AG04449 (cell line): ENCODE data around the gene SEL1L.

Experiments used
- CTCF ChIA-PET: fragments of 350-600 bp; formaldehyde crosslinking; extraction: SDS; loops from one replicate; lab custom pipeline; 2021; ENCODE audit warnings: antibody characterized with exemption; lab: Yijun Ruan, JAX
- POLR2A ChIA-PET: fragments of 400-600, 350-600 bp; formaldehyde crosslinking; extraction: SDS; loops from one replicate; lab custom pipeline; 2020; ENCODE audit warnings: antibody characterized with exemption, inconsistent platforms; lab: Yijun Ruan, JAX
- DNase-seq: peaks from one replicate; pipeline ENCODE4 v3.0.0-alpha.2; 2010; ENCODE audit warnings: low read depth, low spot score
- H3K4me3 ChIP-seq: 2 replicates; pipeline ENCODE4 v1.5.1; 2011; ENCODE audit warnings: low read depth, mild to moderate bottlenecking, control low read depth, low read length
- TF ChIP-seq, protein P1 (sequence below): IDR thresholded peaks from one replicate; pipeline ENCODE4 v1.5.1; 2011; ENCODE audit warnings: mild to moderate bottlenecking, moderate library complexity, low read length, control low read depth, inconsistent platforms; ENCODE audit not compliant: insufficient read depth; ENCODE audit errors: missing control alignments

The SEL1L gene

GRCh38 chr14:81450100-81450531 is 83.5 kb downstream of the SEL1L start:
- no peak for DNase-seq
- TF ChIP-seq, protein P1, sequence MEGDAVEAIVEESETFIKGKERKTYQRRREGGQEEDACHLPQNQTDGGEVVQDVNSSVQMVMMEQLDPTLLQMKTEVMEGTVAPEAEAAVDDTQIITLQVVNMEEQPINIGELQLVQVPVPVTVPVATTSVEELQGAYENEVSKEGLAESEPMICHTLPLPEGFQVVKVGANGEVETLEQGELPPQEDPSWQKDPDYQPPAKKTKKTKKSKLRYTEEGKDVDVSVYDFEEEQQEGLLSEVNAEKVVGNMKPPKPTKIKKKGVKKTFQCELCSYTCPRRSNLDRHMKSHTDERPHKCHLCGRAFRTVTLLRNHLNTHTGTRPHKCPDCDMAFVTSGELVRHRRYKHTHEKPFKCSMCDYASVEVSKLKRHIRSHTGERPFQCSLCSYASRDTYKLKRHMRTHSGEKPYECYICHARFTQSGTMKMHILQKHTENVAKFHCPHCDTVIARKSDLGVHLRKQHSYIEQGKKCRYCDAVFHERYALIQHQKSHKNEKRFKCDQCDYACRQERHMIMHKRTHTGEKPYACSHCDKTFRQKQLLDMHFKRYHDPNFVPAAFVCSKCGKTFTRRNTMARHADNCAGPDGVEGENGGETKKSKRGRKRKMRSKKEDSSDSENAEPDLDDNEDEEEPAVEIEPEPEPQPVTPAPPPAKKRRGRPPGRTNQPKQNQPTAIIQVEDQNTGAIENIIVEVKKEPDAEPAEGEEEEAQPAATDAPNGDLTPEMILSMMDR: no peak
- ChIA-PET CTCF (interaction anchor here (0.7 to 12.7 kb wide), 2 partner anchors 14 to 179 kb away, joined by 4 to 274 read pairs; no protein-coding TSS in a partner anchor), POLR2A (no interaction called here)
- no peak overlapping the region for H3K4me3 ChIP-seq

DNA sequence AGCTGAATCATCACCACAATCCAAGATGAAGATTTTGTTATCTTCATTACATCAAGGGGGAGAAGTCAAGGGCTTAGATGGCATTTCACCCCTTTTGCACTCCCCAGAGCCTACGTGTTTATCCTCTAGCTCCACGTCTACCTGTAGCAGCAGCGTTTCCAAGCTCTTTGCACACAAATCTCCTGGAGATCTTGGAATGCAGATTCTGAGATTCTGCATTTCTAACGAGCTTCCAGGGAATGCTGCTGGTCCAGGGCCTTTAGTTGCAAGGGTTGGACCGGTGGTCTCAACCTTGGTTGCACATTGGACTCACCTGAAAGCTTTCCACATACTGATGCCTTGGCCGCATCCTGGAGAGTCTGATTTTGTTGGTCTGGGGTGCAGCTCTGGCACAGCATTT is 84.1 kb downstream of the SEL1L start:
- DNase-seq: no peak
- ChIA-PET POLR2A (no interaction called here), CTCF (interaction anchor here (0.7 to 12.7 kb wide), 4 partner anchors 14 to 279 kb away, joined by 3 to 274 read pairs (median 4); no protein-coding TSS in a partner anchor)
- no peak overlapping the region for H3K4me3 ChIP-seq
- TF ChIP-seq, protein P1: no peak

- CTCF ChIA-PET: interaction anchor here (0.8 to 12.7 kb wide), 3 partner anchors 16 to 279 kb away, joined by 3 to 274 read pairs (median 3); no protein-coding TSS in a partner anchor
- DNase-seq: no peak
- POLR2A ChIA-PET: no interaction called here
- no peak overlapping the region for H3K4me3 ChIP-seq
- TF ChIP-seq, protein P1: no peak
These were observed 84.5 kb downstream of the SEL1L start for GRCh38 chr14:81449114-81449513.

DNA sequence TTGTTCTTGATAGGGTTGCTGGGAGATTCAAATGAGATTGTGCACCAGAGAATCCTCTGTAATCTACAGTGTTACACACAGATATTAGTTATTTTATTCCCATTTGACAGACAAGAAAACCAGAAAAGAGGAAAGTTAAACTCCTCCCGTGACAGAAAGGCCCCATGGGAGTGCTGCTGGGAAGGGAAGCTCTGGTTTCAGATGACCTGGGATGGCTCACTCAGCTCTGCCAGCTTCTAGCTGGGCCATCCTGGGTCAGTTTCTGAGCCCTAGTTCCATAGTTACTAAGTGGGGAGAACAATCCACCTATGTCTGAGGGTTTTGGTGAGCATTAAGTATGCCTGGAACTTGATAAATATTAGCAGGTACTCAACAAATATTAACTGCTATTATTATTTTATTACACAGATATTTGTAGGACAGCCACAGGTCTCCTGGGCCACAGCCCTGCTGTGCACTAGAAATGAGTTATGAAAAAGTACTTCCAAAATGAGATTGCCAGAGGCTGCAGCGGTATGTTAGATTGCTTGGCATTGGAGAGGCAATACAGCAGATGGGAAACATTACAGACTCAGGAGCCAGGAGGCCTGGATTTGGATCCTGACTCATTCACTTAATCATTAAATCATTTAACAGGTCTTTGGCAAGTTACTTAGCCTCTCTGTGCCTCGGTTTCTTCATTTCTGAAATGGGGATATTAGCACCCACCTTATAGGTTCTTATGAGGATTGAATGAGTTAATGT is 86.5 kb downstream of the SEL1L start:
- no peak overlapping the region for H3K4me3 ChIP-seq
- ChIA-PET CTCF (no interaction called here), POLR2A (no interaction called here)
- DNase-seq: no peak
- TF ChIP-seq, protein P1: no peak

GRCh38 chr14:81446279-81447007 is 87.2 kb downstream of the SEL1L start:
- ChIA-PET POLR2A (no interaction called here), CTCF (interaction anchor here (3.3 kb wide), 1 partner anchor 7 kb away, joined by 13 read pairs; no protein-coding TSS in a partner anchor)
- TF ChIP-seq, protein P1: no peak
- H3K4me3 ChIP-seq: no peak overlapping the region
- DNase-seq: no peak
